ENCODE results near the gene XK. TPM values are rescaled to one million over a fixed set of nuclear protein-coding genes. Genes with fewer than 3 reads are reported as not detected.

XK gene
- total and polyA plus RNA-seq, 7 donors, result 8.1 to 27.0 (median 14.1) TPM

DNA sequence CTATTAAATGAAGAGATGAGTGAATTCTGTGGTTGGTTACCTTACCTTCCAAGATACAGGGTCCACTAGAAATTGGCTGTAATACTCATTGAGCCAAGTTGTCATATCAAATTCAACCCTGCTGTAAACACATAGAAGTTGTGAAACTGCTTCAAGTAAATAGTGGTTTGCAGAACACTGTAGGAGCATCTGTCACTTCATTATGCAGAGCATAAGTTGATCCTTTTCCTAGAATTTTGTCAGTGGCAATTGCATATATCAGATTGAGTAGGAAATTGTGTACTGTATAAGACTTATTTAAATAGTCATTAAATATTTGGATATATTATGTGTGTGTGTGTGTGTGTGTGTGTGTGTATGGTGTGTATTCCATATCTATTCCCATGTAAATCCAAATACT is 8.8 kb upstream of the XK start:
- TF ChIP-seq EP300 (IDR thresholded peaks at IDR 0.05), result no peak
- TF ChIP-seq, protein P1, sequence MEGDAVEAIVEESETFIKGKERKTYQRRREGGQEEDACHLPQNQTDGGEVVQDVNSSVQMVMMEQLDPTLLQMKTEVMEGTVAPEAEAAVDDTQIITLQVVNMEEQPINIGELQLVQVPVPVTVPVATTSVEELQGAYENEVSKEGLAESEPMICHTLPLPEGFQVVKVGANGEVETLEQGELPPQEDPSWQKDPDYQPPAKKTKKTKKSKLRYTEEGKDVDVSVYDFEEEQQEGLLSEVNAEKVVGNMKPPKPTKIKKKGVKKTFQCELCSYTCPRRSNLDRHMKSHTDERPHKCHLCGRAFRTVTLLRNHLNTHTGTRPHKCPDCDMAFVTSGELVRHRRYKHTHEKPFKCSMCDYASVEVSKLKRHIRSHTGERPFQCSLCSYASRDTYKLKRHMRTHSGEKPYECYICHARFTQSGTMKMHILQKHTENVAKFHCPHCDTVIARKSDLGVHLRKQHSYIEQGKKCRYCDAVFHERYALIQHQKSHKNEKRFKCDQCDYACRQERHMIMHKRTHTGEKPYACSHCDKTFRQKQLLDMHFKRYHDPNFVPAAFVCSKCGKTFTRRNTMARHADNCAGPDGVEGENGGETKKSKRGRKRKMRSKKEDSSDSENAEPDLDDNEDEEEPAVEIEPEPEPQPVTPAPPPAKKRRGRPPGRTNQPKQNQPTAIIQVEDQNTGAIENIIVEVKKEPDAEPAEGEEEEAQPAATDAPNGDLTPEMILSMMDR (IDR thresholded peaks at IDR 0.05), result no peak
- no peak for TF ChIP-seq POLR2A (IDR thresholded peaks at IDR 0.05)
- no peak for TF ChIP-seq POLR2AphosphoS5 (IDR thresholded peaks at IDR 0.05)
- DNase-seq, result no peak
- Histone ChIP-seq H3K36me3 (no peaks in the 10 kb centered on the region), H3K4me1 (peaks cover 0 to 25% (median 0%) of the 10 kb centered on the region in 4 donors), H3K27me3 (no peaks in the 10 kb centered on the region), H3K27ac (no peak overlapping the region), H3K4me3 (no peak overlapping the region), H3K9me3 (no peaks in the 10 kb centered on the region)
- intact Hi-C loops (cut with DNase I), result no loop called here

DNA sequence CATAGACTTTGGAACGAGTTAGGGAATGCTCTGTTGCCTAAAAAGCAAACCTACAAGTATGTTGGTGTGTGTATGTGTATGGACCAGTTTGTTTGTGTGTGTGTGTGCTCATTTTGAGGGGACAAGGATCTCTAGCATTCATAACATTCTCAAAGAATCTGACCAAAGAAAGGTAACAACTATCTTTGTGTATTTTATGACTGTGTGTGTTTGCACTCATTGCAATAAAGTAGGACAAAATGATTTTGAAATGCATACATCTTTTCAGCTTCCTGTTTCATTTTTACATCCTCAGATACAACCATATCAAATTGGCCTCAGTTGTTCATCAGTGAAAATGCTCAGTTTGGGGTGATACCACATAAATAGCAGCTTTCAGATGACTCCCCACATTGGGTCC is 8.3 kb upstream of the XK start:
- intact Hi-C loops (cut with DNase I), result no loop called here
- no peak overlapping the region for H3K4me3 ChIP-seq
- DNase-seq, result no peak
- TF ChIP-seq EP300 (IDR thresholded peaks at IDR 0.05), result no peak
- no peak for TF ChIP-seq POLR2AphosphoS5 (IDR thresholded peaks at IDR 0.05)
- no peaks in the 10 kb centered on the region for H3K27me3 ChIP-seq
- WGBS, 2 donors, result 19 to 57% methylated on average over 1 of the region's 1 CpG
- no peaks in the 10 kb centered on the region for H3K36me3 ChIP-seq
- no peaks in the 10 kb centered on the region for H3K9me3 ChIP-seq
- peaks cover 0 to 25% (median 0%) of the 10 kb centered on the region in 4 donors for H3K4me1 ChIP-seq
- H3K27ac ChIP-seq, result no peak overlapping the region

DNA sequence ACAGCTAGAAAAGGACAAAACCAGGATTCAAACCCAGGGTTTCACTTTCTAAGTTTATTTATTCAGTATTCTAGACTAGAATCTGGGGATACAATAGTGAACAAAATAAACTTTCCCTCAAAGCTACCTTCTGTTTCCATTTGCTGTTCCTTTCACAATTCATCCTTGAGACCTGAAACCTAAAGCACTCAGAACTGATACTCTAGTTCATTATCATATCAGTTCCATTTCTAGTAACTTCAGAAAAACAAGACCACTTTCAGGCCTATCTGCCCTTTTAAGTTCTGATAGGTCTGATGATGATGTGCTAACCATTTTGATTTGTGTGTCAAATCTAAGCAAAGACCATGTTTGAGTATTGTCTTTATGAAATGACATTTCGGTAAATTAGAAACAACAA is 7.8 kb upstream of the XK start:
- TF ChIP-seq, protein P1 (IDR thresholded peaks at IDR 0.05), result no peak
- TF ChIP-seq POLR2A (IDR thresholded peaks at IDR 0.05) (no peak), POLR2AphosphoS5 (IDR thresholded peaks at IDR 0.05) (no peak), EP300 (IDR thresholded peaks at IDR 0.05) (no peak)
- H3K4me3 ChIP-seq, result no peak overlapping the region
- no peaks in the 10 kb centered on the region for H3K9me3 ChIP-seq
- 89 to 95% methylated on average over 1 of the region's 1 CpG for WGBS, 2 donors
- H3K36me3 ChIP-seq, result no peaks in the 10 kb centered on the region
- H3K27me3 ChIP-seq, result no peaks in the 10 kb centered on the region
- no peak for DNase-seq
- intact Hi-C loops (cut with DNase I), result no loop called here
- no peak overlapping the region for H3K27ac ChIP-seq
- peaks cover 0 to 25% (median 0%) of the 10 kb centered on the region in 4 donors for H3K4me1 ChIP-seq

DNA sequence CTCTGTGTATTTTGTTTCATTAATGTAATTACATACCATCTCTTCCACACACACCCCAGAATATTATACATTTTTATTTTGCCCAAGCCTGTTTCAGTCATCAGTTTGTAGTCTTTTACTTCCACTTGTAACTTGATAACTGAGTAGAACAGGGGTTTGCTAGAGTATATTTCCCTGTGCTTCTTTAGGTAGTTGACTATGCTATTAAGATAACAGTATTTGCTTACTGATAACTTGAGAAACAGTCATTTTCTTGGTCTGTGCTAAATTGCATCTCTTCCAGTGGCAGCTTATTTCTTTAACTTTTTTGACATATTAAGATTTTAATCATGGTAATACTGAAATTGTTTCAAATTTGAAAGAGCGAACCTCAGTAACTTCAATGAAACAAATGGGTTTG is 7.0 kb upstream of the XK start:
- no peaks in the 10 kb centered on the region for H3K9me3 ChIP-seq
- peak overlapping the region in 3 of 4 donors; percentile 44 to 58 (median 56) for H3K27ac ChIP-seq
- no peak overlapping the region for H3K4me3 ChIP-seq
- TF ChIP-seq EP300 (IDR thresholded peaks at IDR 0.05) (no peak), POLR2A (IDR thresholded peaks at IDR 0.05) (no peak), POLR2AphosphoS5 (IDR thresholded peaks at IDR 0.05) (no peak)
- TF ChIP-seq, protein P1 (IDR thresholded peaks at IDR 0.05), result no peak
- H3K4me1 ChIP-seq, result peaks cover 0 to 26% (median 0%) of the 10 kb centered on the region in 4 donors
- intact Hi-C loops (cut with DNase I), result no loop called here
- no peaks in the 10 kb centered on the region for H3K36me3 ChIP-seq
- WGBS, 2 donors, result 95% methylated on average over 1 of the region's 1 CpG
- no peaks in the 10 kb centered on the region for H3K27me3 ChIP-seq
- no peak for DNase-seq

DNA sequence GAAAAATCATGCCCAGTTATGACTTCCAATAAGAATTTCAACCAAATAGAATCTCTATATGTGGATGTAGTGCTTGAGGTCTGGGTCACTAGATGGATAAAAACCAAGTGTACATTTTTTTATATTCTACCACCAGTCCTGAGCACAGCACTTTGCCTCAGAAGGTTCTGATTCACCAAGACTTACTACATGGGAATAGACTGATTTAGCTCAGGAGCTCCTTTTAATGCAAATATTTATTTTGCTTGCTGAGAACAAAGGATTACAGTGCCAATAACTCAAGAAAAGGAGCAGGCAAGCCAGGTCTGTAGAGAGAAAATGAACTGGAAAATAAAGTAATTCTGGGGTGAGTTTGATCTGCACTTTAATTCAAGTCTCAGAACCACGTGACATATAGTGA is 6.4 kb upstream of the XK start:
- intact Hi-C loops (cut with DNase I), result no loop called here
- 30 to 67% methylated on average over 1 of the region's 1 CpG for WGBS, 2 donors
- H3K4me1 ChIP-seq, result peaks cover 0 to 32% (median 0%) of the 10 kb centered on the region in 4 donors
- no peaks in the 10 kb centered on the region for H3K27me3 ChIP-seq
- no peak for TF ChIP-seq EP300 (IDR thresholded peaks at IDR 0.05)
- TF ChIP-seq POLR2A (IDR thresholded peaks at IDR 0.05), result no peak
- TF ChIP-seq POLR2AphosphoS5 (IDR thresholded peaks at IDR 0.05), result no peak
- TF ChIP-seq, protein P1 (IDR thresholded peaks at IDR 0.05), result no peak
- no peak overlapping the region for H3K4me3 ChIP-seq
- no peaks in the 10 kb centered on the region for H3K36me3 ChIP-seq
- peak overlapping the region in 3 of 4 donors; percentile 44 to 58 (median 56) for H3K27ac ChIP-seq
- no peaks in the 10 kb centered on the region for H3K9me3 ChIP-seq
- no peak for DNase-seq
